HG03135 (cell line): ENCODE results near the gene HTATIP2.
"Not testable (repeated sequence)": the region's sequence is repeated elsewhere in the genome, so short reads cannot be mapped to it uniquely, and the experiment has no call there.

Experiments
- ATAC-seq: cut with Tn5 transposase; IDR thresholded peaks from one replicate; pipeline ENCODE4 v1.9.1; 2021; ENCODE audit warnings: mild to moderate bottlenecking, moderate library complexity; ENCODE audit not compliant: unreplicated experiment

Gene HTATIP2

DNA sequence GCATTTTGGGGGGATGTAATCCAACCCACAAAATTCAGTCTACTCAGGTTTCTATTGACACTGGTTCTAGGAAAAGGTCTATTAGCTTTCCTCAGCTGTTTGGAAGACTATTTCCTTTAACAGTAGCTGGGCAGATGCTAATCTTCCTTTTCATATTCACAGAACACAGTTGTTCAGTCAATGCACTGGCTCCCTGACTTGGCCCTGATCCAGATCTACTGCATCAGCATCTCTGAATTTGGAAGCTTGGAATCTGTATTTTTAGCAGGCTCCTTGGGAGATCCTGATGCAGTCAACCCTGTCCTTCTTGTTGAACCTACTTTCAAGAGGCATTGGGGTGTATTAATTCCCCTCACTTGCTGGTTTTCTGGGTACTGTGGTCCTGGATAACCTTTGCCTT, 6.3 kb downstream of the HTATIP2 start:
- no peak for ATAC-seq

GRCh38 chr11:20372081-20372626, 8.6 kb downstream of the HTATIP2 start:
- ATAC-seq: no peak

GRCh38 chr11:20373147-20373546, 9.6 kb downstream of the HTATIP2 start:
- no peak for ATAC-seq

GRCh38 chr11:20373568-20374209, 10.2 kb downstream of the HTATIP2 start:
- ATAC-seq: no peak

GRCh38 chr11:20374741-20375300, 11.3 kb downstream of the HTATIP2 start:
- ATAC-seq: no peak

DNA sequence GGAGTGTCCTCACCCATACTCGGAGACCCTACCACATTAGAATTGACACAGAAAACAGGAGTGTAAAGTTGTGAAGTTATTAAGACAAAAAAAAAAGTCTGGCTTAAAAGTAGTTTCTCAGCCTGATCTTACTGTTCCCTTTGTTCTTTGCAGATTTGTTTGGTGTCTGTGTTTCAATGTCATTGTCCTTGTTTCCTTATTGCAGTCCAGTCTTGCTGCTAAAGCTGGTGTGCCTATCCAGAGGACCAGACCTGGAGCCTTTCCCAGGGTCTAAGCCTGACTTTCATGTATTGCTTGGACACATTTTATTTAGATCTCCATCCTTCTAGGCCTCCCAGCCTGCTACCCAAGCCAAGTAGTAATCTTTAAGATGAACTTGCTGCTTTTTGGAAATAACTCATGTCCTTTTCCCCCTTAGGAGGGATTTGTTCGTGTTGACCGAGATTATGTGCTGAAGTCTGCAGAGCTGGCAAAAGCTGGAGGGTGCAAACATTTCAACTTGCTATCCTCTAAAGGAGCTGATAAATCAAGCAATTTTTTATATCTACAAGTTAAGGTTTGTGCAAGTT, 12.7 kb downstream of the HTATIP2 start:
- no peak for ATAC-seq

GRCh38 chr11:20385996-20386395, 22.5 kb downstream of the HTATIP2 start:
- not testable (repeated sequence) for ATAC-seq

GRCh38 chr11:20387261-20388095, 24.0 kb downstream of the HTATIP2 start, which contains the start of gene PRMT3:
PRMT3 (plus strand) TSS chr11:20387716; CDS start chr11:20387747, 31 bp downstream.
- peak; percentile 84 for ATAC-seq

DNA sequence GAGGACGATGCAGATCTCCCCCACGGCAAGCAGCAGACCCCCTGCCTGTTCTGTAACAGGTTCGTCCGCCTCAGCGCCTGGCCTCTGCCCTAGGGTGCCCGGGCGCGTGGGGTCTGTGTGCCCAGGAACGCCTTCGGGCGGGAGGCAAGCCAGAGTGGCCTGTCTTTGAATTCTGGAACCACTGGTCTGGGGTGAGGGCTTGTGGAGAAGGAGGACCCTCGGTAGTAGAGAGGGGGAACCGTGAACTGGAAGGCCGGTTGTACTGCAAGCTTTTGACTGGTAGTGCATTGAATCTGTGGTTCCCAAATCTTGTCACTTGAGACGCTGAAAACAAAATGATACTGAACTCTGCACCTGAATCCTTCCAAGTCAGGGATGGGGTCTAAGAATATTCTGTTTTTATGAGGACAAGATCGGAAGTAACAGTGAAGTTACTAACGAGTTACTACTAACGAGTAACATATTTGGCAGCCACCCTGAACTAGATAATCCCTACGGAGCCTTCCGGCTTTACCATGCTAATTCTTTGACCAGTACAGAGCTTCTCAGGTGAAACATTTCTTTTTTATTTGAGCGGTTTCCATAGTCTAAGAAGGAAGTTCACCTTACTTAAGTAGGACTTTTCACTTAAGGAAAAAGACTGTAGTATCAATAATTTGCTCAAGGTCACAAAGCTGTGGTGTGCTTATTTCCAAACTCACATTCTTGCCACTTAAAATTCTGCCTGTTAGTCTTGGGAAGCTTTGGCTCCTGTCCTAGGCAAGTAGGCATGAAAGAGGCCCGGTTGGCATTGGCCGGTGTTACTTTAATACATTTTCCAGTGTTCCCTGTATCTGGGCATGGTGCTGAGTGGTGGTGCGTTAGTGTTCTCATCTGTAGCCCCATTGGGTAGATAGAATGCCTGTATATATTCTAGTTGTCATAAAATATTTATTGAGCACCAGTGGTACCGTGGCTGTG, 24.9 kb downstream of the HTATIP2 start:
- peak; percentile 28 for ATAC-seq

DNA sequence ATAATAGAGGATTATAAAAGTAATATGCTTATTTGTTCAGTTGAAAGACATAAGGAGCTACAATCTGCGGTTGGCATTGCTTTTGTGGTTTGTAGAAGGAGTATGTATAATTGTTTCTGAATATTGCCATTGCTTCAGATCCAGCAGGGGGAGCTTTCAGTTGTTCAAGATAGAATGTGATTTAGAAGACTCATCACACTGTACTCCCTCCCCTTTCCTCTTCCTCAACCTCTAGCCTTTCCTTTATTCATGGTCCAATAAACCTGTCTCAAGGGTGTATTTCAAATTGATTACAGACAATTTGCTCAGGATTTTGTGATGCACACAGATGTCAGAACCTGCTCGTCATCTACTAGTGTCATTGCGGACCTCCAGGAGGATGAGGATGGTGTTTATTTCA, 33.8 kb downstream of the HTATIP2 start:
- peak; percentile 79 for ATAC-seq

- no peak for ATAC-seq
Observed at GRCh38 chr11:20399498-20399897, 36.0 kb downstream of the HTATIP2 start.

- no peak for ATAC-seq
Observed at GRCh38 chr11:20403059-20403458, 39.5 kb downstream of the HTATIP2 start.

- no peak for ATAC-seq
Observed at GRCh38 chr11:20406484-20406883, 43.0 kb downstream of the HTATIP2 start.

- no peak for ATAC-seq
Observed at GRCh38 chr11:20407344-20407743, 43.8 kb downstream of the HTATIP2 start.

DNA sequence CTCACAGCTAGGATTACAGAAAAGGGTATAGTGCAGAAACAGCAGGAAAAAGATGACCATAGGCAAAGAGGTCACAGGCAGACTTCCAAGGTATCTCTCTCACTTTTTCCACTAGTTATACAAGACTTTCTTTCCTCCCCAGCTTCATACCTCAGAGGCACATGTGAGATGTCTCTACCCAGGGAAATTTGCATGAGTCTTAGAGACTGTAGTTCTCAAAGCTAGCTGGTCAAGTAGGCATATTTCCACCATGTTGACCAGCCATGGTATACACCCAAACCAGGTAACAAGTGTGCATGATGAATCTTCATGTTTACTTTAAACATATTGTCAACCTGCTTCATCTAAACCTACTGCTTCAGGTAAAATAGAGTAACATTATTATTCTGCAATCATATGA, 51.9 kb downstream of the HTATIP2 start:
- ATAC-seq: no peak

DNA sequence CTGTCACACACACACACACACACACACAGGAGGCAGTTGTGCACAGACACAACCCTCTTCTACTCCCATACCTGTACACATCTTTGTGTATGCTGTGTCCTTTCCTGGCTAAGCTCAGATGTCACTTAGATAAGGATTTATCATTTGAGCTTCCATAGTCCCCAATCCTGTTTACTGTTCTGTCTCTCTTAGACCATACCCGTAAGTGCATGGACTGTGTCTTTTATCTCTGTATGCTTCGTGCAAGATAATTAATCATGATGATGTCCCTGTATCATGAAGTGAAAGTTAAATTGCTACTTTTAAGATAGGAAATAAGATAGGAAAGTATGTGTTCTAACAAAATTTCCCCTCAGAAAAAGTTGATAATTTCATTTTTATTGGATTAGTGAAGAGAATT, 54.3 kb downstream of the HTATIP2 start:
- ATAC-seq: no peak

- no peak for ATAC-seq
Observed at GRCh38 chr11:20421946-20422345, 58.4 kb downstream of the HTATIP2 start.

GRCh38 chr11:20429216-20429615, 65.7 kb downstream of the HTATIP2 start:
- no peak for ATAC-seq
